T-helper 1 cell treated with Interleukin-12 subunit alpha and Interleukin-12 subunit beta and Interleukin-4 antibody, amounts not matched to agents 30 μg/mL and 1 μg/mL, for 36 hours (primary cell): Measurements from ENCODE around the gene RAPGEF2.
"Not testable (repeated sequence)": the region's sequence is repeated elsewhere in the genome, so short reads cannot be mapped to it uniquely, and the experiment has no call there.

Source experiments
- H3K27ac Mint-ChIP-seq: one replicate; pipeline ENCODE4 v1.8.0; 2021; ENCODE audit warnings: mild to moderate bottlenecking, mixed read lengths
- H3K27me3 Mint-ChIP-seq: one replicate; pipeline ENCODE4 v1.8.0; 2021; ENCODE audit warnings: low read depth, mixed read lengths
- H3K36me3 Mint-ChIP-seq: one replicate; pipeline ENCODE4 v1.8.0; 2021; ENCODE audit warnings: low read depth, mixed read lengths
- H3K4me1 Mint-ChIP-seq: one replicate; pipeline ENCODE4 v1.8.0; 2021; ENCODE audit warnings: low read depth, mixed read lengths
- H3K4me3 Mint-ChIP-seq: one replicate; pipeline ENCODE4 v1.8.0; 2021; ENCODE audit warnings: mild to moderate bottlenecking, moderate library complexity, mixed read lengths
- H3K9me3 Mint-ChIP-seq: one replicate; pipeline ENCODE4 v1.8.0; 2021; ENCODE audit warnings: mixed read lengths

Gene RAPGEF2

DNA sequence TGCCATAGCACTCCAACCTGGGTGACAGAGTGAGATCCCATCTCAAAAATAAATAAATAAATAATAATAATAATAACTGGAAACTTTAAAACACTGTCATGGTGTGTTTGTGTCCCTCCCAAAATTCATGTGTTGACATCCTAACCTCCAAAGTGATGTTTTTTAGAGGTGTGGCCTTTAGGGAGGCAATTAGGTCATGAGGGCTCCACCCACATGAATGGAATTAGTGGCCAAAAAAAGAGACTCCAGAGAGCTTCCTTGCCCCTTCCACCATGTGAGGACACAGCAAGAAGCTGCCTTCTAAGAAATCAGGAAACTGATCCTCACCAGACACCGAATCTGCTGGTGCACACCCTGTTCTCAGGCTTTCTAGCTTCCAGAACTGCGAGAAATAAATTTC is 23.8 kb upstream of the RAPGEF2 start:
- peaks cover 6% of the 10 kb centered on the region for H3K4me1 Mint-ChIP-seq
- H3K36me3 Mint-ChIP-seq, result no peaks in the 10 kb centered on the region
- H3K4me3 Mint-ChIP-seq, result no peak overlapping the region
- H3K27me3 Mint-ChIP-seq, result no peaks in the 10 kb centered on the region
- H3K9me3 Mint-ChIP-seq, result no peaks in the 10 kb centered on the region
- no peak overlapping the region for H3K27ac Mint-ChIP-seq

DNA sequence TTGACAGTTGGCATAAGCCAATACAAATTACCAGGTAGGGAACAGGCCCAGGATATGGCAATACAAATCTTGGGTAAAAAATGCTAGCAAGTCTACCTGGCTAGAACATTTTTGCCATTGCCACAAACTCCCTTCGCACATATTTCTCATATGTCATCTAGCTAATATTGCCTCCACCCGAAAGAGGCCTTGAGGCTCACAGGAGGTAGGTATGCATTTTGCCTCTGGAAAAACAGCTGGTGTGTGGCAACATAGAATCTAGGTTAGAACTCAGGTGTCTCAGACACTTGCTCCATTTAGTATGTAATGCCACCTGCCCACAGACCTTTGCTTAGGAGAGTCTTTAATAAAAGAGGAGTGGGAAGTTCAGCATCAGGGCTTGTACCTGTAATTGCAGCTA is 16.3 kb upstream of the RAPGEF2 start:
- Mint-ChIP-seq H3K9me3 (no peaks in the 10 kb centered on the region), H3K4me3 (no peak overlapping the region), H3K4me1 (no peaks in the 10 kb centered on the region), H3K27ac (no peak overlapping the region), H3K27me3 (peaks cover 14% of the 10 kb centered on the region), H3K36me3 (no peaks in the 10 kb centered on the region)

DNA sequence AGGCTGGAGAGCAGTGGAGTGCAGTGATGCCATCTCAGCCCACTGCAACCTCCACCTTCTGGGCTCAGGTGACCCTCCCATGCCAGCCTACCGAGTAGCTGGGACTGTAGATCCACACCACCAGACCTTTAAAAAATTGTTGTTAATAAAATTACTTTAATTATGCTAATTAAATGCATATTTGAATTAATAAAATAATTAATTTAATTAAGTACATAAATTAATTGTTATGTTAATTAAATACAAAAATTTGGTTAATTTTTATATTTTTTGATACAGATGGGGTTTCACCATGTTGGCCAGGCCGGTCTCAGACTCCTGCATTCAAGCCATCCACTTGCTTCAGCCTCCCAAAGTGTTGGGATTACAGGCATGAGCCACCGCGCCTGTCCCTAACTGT is 12.6 kb upstream of the RAPGEF2 start:
- no peak overlapping the region for H3K27ac Mint-ChIP-seq
- peaks cover 14% of the 10 kb centered on the region for H3K27me3 Mint-ChIP-seq
- H3K36me3 Mint-ChIP-seq, result no peaks in the 10 kb centered on the region
- no peaks in the 10 kb centered on the region for H3K9me3 Mint-ChIP-seq
- H3K4me1 Mint-ChIP-seq, result no peaks in the 10 kb centered on the region
- no peak overlapping the region for H3K4me3 Mint-ChIP-seq

DNA sequence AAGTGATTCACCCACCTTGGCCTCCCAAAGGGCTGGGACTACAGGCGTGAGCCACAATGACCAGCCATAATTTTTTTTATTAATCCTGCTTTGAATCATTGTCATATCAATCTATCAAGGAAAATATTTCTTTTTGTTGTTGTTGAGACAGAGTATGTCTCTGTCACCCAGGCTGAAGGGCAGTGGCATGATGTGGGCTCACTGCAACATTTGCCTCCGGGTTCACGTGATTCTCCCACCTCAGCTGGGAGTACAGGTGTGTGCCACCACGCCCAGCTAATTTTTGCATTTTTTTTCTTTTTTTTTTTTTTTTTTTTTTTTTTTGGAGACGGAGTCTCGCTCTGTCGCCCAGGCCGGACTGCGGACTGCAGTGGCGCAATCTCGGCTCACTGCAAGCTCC is 8.7 kb upstream of the RAPGEF2 start:
- H3K36me3 Mint-ChIP-seq, H3K27ac Mint-ChIP-seq, H3K9me3 Mint-ChIP-seq, H3K4me1 Mint-ChIP-seq, H3K4me3 Mint-ChIP-seq, H3K27me3 Mint-ChIP-seq: not testable (repeated sequence)

DNA sequence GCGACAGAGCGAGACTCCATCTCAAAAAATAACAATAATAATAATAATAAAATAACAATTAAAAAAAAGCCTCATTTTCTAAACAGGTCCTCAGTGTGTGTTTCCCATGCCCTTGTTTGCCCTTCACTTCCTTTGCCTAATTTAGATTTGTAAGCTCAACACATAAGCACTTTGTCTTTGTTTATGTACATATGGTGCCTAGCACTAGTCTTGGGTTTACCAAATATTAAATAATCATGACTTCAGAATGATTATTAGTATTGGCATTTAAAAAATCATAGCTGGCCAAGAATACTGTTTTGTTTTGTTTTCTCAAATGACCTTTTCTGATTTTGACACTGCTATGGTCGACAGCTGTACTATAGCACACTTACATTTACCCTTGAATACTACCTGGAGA is 6.4 kb upstream of the RAPGEF2 start:
- Mint-ChIP-seq H3K4me1 (peaks cover 6% of the 10 kb centered on the region), H3K4me3 (no peak overlapping the region), H3K9me3 (no peaks in the 10 kb centered on the region), H3K36me3 (no peaks in the 10 kb centered on the region), H3K27ac (no peak overlapping the region), H3K27me3 (no peaks in the 10 kb centered on the region)

DNA sequence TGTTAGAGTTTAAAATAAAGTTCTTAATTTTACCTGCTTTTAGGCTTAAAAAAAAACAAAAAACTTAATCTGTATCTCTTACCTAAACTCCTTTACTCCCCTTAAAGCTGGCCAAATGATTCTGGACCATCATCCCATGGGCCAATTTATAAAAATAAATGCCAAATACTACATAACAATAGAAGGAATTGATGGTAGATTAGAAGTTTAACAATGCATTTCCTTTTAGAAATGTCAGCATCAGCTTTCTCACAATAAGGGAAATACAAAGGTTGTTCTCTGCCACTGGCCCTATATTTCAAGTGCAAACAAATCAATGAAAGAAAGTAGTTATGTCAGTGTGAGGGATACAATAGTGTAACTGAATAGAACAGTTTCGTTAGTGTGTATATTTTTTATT is 5.7 kb upstream of the RAPGEF2 start:
- H3K27me3 Mint-ChIP-seq, result no peaks in the 10 kb centered on the region

DNA sequence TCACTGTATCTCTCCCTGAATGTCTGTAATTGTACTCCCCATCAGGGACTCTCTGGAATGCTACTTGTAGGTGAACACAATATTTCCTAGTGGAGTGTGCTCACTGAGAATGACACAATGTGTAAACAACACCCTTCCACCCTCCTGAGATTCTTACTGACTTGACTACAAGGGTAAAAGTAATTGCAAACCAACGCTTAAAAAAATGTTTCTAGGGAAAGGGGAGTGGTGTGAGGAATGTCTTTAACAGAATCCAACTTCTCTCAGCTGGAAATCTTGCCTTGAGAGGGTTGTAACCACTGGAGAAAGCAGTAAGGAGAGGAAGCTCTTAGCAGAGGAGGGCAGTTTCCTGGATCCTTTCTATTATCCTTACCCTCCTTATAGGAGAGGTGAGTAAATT is 5.1 kb upstream of the RAPGEF2 start:
- H3K9me3 Mint-ChIP-seq, result no peaks in the 10 kb centered on the region
- no peak overlapping the region for H3K4me3 Mint-ChIP-seq
- no peaks in the 10 kb centered on the region for H3K36me3 Mint-ChIP-seq
- H3K4me1 Mint-ChIP-seq, result peaks cover 13% of the 10 kb centered on the region
- no peaks in the 10 kb centered on the region for H3K27me3 Mint-ChIP-seq
- H3K27ac Mint-ChIP-seq, result no peak overlapping the region

More for the DNA sequence above, 5.7 kb upstream of the RAPGEF2 start:
- no peaks in the 10 kb centered on the region for H3K9me3 Mint-ChIP-seq
- peaks cover 12% of the 10 kb centered on the region for H3K4me1 Mint-ChIP-seq
- H3K36me3 Mint-ChIP-seq, result no peaks in the 10 kb centered on the region
- H3K4me3 Mint-ChIP-seq, result no peak overlapping the region
- no peak overlapping the region for H3K27ac Mint-ChIP-seq

DNA sequence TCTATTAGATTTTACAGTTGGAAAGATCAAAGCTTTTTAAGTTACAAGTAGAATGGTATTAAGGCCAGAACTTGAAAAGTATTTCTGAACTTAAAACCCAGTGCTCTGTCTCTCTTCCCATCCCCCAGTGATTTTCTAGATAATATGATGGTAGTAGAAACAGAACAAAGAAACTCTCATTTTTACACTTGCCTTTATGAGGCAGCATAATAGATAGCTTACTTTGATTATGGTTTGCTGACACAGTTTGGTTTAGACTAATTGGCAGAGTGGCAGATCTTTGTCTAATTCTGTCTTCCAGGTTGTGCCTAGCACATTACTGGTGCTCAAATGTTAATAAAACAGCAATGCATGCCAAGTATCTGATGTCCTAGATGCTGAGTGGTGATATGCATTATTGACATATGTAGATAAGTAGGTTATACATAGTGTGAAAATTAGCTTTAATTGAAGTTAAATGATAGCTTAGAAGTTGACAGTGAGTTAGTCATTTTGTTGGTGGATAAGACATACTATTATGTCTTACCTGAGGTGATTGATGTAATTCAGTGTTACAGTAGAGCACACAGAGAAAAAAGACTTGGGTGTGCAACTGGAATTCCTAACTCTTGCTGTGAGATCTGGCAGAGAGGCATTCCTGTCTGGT is 4.3 kb upstream of the RAPGEF2 start:
- Mint-ChIP-seq H3K36me3 (no peaks in the 10 kb centered on the region), H3K4me1 (peaks cover 13% of the 10 kb centered on the region), H3K27me3 (no peaks in the 10 kb centered on the region), H3K4me3 (no peak overlapping the region), H3K27ac (no peak overlapping the region), H3K9me3 (no peaks in the 10 kb centered on the region)

DNA sequence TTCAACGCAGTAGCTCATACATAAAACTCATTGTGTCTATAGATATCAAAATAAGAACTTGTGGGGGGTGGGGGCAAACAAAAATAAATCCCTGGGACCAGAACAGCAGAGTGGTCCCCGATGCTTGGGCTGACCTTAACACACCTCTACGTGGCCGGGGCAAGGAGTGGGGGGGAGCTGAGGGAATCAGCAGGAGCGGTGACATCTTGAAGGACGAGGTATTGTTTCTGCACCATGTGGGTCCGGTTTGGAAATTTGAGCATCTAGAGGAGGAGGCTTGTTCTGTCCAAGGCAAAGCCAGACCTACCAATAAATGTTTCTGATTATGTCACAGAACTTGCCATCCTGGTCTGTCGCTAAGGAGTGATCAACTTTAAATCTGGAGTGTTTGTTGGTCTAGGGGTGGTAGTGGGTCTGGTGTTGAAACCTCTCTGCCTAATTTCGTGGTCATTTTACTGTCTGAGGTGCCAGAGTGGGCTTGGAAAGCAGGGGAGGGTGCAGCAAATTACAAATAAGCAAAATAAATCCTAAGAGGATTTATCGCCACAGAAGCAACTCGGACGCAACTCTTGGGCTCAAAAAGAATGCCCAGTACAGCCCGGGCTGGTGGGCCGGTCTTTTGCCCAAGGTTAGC is 774 bp upstream of the RAPGEF2 start:
- Mint-ChIP-seq H3K4me3 (peak overlapping the region; percentile 77), H3K36me3 (peaks cover 1% of the 10 kb centered on the region), H3K27me3 (no peaks in the 10 kb centered on the region), H3K27ac (peak overlapping the region; percentile 79), H3K9me3 (no peaks in the 10 kb centered on the region), H3K4me1 (peaks cover 36% of the 10 kb centered on the region)

DNA sequence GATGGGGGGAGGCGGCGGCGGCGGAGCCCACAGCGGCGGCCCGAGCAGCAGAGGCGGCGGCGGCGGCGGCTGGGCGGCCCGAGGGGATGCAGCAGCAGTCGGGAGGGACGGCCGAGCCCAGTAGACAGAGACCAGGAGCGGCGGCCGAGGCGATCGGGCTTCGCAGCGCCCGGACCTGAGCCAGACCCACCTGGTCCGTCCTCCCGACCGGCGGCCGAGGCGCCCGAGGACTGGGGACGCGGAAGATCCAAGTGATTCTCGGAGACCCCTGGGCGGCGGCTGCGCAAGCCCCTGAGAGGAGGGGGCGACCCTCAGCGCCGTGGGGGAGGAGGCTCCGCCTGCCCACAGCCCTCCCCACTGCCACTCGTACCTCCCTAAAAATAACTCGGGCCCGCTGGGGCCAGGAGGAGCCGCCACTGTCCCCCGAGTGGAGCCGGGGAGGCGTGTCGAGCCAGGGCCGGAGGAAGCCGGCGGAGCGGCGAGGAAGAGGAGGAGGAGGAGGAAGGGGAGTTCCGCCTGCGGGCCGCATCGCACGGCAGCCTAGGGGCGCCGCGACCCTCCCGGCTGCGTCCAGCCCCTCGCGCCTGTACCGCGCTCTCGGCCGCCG is 608 bp downstream of the RAPGEF2 start:
- peak overlapping the region; percentile 20 for H3K27ac Mint-ChIP-seq
- H3K4me3 Mint-ChIP-seq, result peak overlapping the region; percentile 32
- peaks cover 44% of the 10 kb centered on the region for H3K4me1 Mint-ChIP-seq
- H3K36me3 Mint-ChIP-seq, result peaks cover 1% of the 10 kb centered on the region
- no peaks in the 10 kb centered on the region for H3K9me3 Mint-ChIP-seq
- H3K27me3 Mint-ChIP-seq, result no peaks in the 10 kb centered on the region

DNA sequence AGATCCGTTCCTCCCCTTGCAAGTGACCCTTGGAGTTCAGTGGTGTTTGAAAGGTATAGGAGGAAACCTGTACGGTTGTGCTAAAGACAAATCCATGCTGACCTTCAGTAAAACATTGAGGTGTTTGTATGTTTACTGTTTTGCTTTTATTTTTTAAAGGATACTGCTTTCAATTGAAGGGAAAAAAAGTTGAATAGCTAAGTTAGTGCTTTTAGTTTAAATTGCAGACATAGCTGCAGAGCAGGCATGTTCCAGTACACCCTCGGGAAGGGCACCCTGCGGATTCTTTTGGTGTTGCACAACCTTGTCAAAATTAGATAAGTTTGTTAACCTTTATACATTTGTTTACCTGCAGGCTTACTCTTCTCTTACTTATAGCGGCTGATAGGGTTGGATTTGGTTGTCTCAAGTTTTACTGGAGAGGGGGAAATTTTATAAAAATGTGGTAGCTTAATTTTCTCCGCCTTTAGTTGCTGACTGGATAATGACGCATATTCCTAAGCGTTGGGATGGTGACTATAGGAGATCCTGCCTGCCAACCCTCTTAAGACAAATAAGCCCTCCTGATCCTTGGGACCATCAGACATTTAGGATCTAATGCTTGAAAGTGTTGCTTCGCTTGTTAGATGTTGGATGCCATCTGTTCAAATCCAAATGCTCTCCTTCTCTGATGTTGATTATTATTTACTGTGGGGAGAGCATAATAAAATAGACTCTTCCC is 2.0 kb downstream of the RAPGEF2 start:
- peak overlapping the region; percentile 90 for H3K27ac Mint-ChIP-seq
- peaks cover 5% of the 10 kb centered on the region for H3K36me3 Mint-ChIP-seq
- peaks cover 52% of the 10 kb centered on the region for H3K4me1 Mint-ChIP-seq
- peak overlapping the region; percentile 93 for H3K4me3 Mint-ChIP-seq
- H3K27me3 Mint-ChIP-seq, result no peaks in the 10 kb centered on the region
- no peaks in the 10 kb centered on the region for H3K9me3 Mint-ChIP-seq

DNA sequence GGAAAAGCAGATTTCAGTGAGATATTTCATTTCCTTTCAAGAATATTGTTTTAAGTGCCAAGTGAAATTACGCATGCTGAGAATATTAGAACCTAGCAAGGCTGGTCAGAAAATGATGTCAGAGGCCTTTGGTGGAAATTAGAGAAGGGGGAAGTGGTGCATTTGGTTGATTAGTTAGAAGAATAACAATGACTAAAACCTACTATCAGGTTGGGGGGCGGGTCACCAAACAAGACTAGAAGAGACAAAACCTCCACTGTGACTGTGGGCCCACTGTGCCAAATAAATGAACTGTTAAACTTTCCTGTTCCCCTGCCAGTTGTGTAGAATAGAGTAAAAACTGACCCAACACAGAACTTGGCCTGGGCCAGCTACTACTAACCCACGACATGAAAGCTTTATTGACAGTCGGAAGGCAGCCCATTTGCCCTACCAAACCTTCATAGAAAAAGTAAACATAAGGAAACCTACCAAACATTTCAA is 2.9 kb downstream of the RAPGEF2 start:
- H3K27me3 Mint-ChIP-seq, result no peaks in the 10 kb centered on the region
- H3K4me3 Mint-ChIP-seq, result peak overlapping the region; percentile 93
- no peaks in the 10 kb centered on the region for H3K9me3 Mint-ChIP-seq
- no peak overlapping the region for H3K27ac Mint-ChIP-seq
- peaks cover 53% of the 10 kb centered on the region for H3K4me1 Mint-ChIP-seq
- peaks cover 5% of the 10 kb centered on the region for H3K36me3 Mint-ChIP-seq

DNA sequence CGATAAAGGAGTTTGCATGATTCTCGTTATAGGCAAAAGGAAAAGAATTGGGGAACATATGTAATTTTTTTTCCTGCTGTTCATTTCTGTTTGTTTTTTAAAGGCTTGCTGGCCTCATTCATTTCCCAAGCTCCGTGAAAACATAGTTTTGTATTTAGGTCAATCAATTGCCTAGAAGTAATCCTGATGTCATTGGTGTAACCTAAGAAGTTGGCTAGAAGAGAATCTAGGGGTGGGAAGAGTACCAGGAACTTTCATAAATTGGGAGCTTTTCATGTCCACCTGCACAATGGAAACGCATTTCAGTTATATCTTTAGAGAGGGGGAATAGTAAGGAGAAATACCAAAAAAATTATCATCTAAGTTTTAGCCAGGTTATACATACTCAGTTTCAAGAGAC is 3.8 kb downstream of the RAPGEF2 start:
- Mint-ChIP-seq H3K36me3 (peaks cover 8% of the 10 kb centered on the region), H3K4me3 (no peak overlapping the region), H3K27ac (no peak overlapping the region), H3K4me1 (peaks cover 51% of the 10 kb centered on the region), H3K27me3 (no peaks in the 10 kb centered on the region), H3K9me3 (no peaks in the 10 kb centered on the region)

DNA sequence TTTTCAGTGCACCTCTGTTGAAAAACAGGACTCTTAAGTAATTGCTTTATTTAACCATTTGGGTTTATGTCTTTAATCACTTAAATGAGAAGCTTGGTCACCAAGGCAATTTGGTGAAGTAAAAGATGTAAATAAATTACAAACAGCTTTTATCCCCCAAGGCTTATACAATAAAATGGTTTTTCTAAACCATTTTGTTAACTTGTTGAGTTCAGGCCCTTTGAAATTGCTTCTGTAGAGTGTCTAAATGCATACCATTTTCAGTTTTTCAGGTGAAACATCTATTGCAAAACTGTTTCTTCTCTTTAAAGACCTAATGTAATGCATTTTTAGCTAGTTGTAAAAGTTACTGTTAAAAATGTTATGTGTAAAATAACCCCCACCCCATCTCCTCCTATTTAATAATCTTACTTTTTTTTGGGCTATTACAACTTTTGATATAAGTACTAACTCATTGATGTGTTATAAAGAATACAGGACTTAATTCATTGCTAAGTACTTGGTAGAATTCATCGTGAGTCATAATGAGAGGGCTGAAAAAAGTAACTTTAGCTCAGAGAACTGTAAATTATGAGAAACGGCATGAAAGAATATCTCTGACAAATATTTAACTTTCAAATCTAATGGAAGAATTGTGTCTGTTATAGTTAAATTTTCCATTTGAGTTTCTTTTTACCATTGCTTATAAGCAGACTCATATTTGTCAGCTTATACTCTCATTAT is 4.5 kb downstream of the RAPGEF2 start:
- no peaks in the 10 kb centered on the region for H3K9me3 Mint-ChIP-seq
- H3K4me3 Mint-ChIP-seq, result no peak overlapping the region
- H3K27ac Mint-ChIP-seq, result no peak overlapping the region
- peaks cover 9% of the 10 kb centered on the region for H3K36me3 Mint-ChIP-seq
- peaks cover 45% of the 10 kb centered on the region for H3K4me1 Mint-ChIP-seq
- H3K27me3 Mint-ChIP-seq, result no peaks in the 10 kb centered on the region
